Liver (tissue), 9 donors: ENCODE results near the gene ERH. TPM values are rescaled to one million over a fixed set of nuclear protein-coding genes. Genes with fewer than 3 reads are reported as not detected.

Experiments used
- DNase-seq: peaks from one replicate; pipeline ENCODE4 v3.0.0-alpha.2; 2017; ENCODE audit warnings: low spot score
- H3K27ac ChIP-seq, 2 donors: one replicate each; pipeline ENCODE4 v1.7.0; 2013; ENCODE audit warnings: inconsistent platforms in 2 of 2, low read length in 2 of 2, control low read depth in 1 of 2, low read depth in 1 of 2, mild to moderate bottlenecking in 1 of 2
- H3K27me3 ChIP-seq, 4 donors: one replicate each; pipeline versions ENCODE4 v1.6.1 to v1.7.0; 2013; ENCODE audit warnings: low read length in 3 of 4, inconsistent platforms in 1 of 4, mild to moderate bottlenecking in 1 of 4, moderate library complexity in 1 of 4; ENCODE audit not compliant: control insufficient read depth in 4 of 4, insufficient read depth in 4 of 4
- H3K36me3 ChIP-seq, 4 donors: one replicate each; pipeline versions ENCODE4 v1.6.1 to v1.7.0; 2013; ENCODE audit warnings: low read length in 3 of 4, mild to moderate bottlenecking in 3 of 4, low read depth in 1 of 4, moderate library complexity in 1 of 4; ENCODE audit not compliant: control insufficient read depth in 4 of 4, insufficient read depth in 3 of 4
- H3K4me1 ChIP-seq, 4 donors: one replicate each; pipeline versions ENCODE4 v1.6.1 to v1.7.0; 2013; ENCODE audit warnings: low read length in 3 of 4, mild to moderate bottlenecking in 3 of 4, moderate library complexity in 1 of 4; ENCODE audit not compliant: control insufficient read depth in 4 of 4, insufficient read depth in 4 of 4
- H3K4me3 ChIP-seq, 3 donors: one replicate each; pipeline versions ENCODE4 v1.6.1 to v1.7.0; 2013; ENCODE audit warnings: low read length in 3 of 3, control low read depth in 1 of 3, low read depth in 1 of 3, mild to moderate bottlenecking in 1 of 3
- H3K9ac ChIP-seq, 2 donors: one replicate each; pipeline ENCODE4 v1.7.0; 2013; ENCODE audit warnings: low read length in 2 of 2, mild to moderate bottlenecking in 2 of 2, moderate library complexity in 2 of 2, control low read depth in 1 of 2, low read depth in 1 of 2
- H3K9me3 ChIP-seq, 4 donors: one replicate each; pipeline versions ENCODE4 v1.6.1 to v1.7.0; 2013; ENCODE audit warnings: low read length in 3 of 4; ENCODE audit not compliant: control insufficient read depth in 4 of 4
- EGR1 ChIP-seq, 2 donors: IDR thresholded peaks; 2 replicates each; pipeline ENCODE4 v1.6.1; 2016 to 2018; ENCODE audit warnings: antibody characterized with exemption in 2 of 2, low read depth in 2 of 2
- FOXA1 ChIP-seq: IDR thresholded peaks from 2 replicates; pipeline ENCODE4 v1.6.1; 2016; ENCODE audit warnings: antibody characterized with exemption
- FOXA2 ChIP-seq: IDR thresholded peaks from 2 replicates; pipeline ENCODE4 v1.6.1; 2016; ENCODE audit warnings: antibody characterized with exemption
- GABPA ChIP-seq, 2 donors: IDR thresholded peaks in 1 of 2; conservative IDR thresholded peaks in 1 of 2; 2 replicates each; pipeline ENCODE4 v1.6.1; 2016; ENCODE audit warnings: antibody characterized with exemption in 2 of 2, mild to moderate bottlenecking in 1 of 2, moderate library complexity in 1 of 2
- HNF4A ChIP-seq, 2 donors: conservative IDR thresholded peaks; 2 replicates each; pipeline ENCODE4 v1.6.1; 2016; ENCODE audit warnings: antibody characterized with exemption in 2 of 2, mild to moderate bottlenecking in 2 of 2
- JUND ChIP-seq, 2 donors: IDR thresholded peaks; 2 replicates each; pipeline ENCODE4 v1.6.1; 2016; ENCODE audit warnings: antibody characterized with exemption in 2 of 2
- NR2F2 ChIP-seq: IDR thresholded peaks from 2 replicates; pipeline ENCODE4 v1.6.1; 2016; ENCODE audit warnings: antibody characterized with exemption
- RAD21 ChIP-seq, 2 donors: IDR thresholded peaks; 2 replicates each; pipeline ENCODE4 v1.6.1; 2016; ENCODE audit warnings: antibody characterized with exemption in 2 of 2, mild to moderate bottlenecking in 2 of 2
- RXRA ChIP-seq, 2 donors: IDR thresholded peaks; 2 replicates each; pipeline ENCODE4 v1.6.1; 2017 to 2018; ENCODE audit warnings: antibody characterized with exemption in 2 of 2, mild to moderate bottlenecking in 1 of 2
- SP1 ChIP-seq: IDR thresholded peaks from 2 replicates; pipeline ENCODE4 v1.6.1; 2018; ENCODE audit warnings: antibody characterized with exemption, mild to moderate bottlenecking
- TAF1 ChIP-seq: conservative IDR thresholded peaks from 2 replicates; pipeline ENCODE4 v1.6.1; 2016; ENCODE audit warnings: antibody characterized with exemption, mild to moderate bottlenecking
- YY1 ChIP-seq: IDR thresholded peaks from 2 replicates; pipeline ENCODE4 v1.6.1; 2016; ENCODE audit warnings: antibody characterized with exemption, mild to moderate bottlenecking
- WGBS: extraction: QIAGEN DNeasy Blood & Tissue Kit; methylation state at CpG from one replicate; pipeline ENCODE4 v1.1.7; 2013; 5-methylcytosine and 5-hydroxymethylcytosine counted together
- polyA plus RNA-seq, 2 donors: library from polyadenylated mRNA; stranded (reverse) in 1 of 2; unstranded in 1 of 2; fragments of 200-250 nt in 1 of 2; fragments of >200 nt in 1 of 2; fragmentation: Nextera tagmentation in 1 of 2; extraction: Ambion mirVana in 1 of 2; gene quantifications; one replicate each; pipeline versions ENCODE4 v1.2.1 to v1.2.3, GENCODE V29; 2013 to 2015
- total RNA-seq, 2 donors: library from RNA; depleted of rRNA; stranded (reverse); fragments of >200 nt; gene quantifications; one replicate each; pipeline ENCODE4 v1.2.3, GENCODE V29; 2014
- TF ChIP-seq, protein P1 (sequence below): IDR thresholded peaks from 2 replicates; pipeline ENCODE4 v1.6.1; 2016; ENCODE audit warnings: antibody characterized with exemption, mild to moderate bottlenecking
- TF ChIP-seq, protein P2 (sequence below): IDR thresholded peaks from 2 replicates; pipeline ENCODE4 v1.6.1; 2016; ENCODE audit warnings: antibody characterized with exemption
- TF ChIP-seq, protein P3 (sequence below): fragments of 150-350 bp; IDR thresholded peaks from 2 replicates; pipeline ENCODE4 v1.5.1; 2017; ENCODE audit warnings: improper control_type of control experiment, low read depth, low read length; ENCODE audit not compliant: missing input control
- TF ChIP-seq, protein P4 (sequence below): IDR thresholded peaks from 2 replicates; pipeline ENCODE4 v1.6.1; 2016; ENCODE audit warnings: antibody characterized with exemption
- donor health status: healthy.
- donor health status: healthy.
- donor health status: healthy.
- donor health status: healthy.
- donor health status: healthy.

The ERH gene
- total and polyA plus RNA-seq, 4 donors, result 49.2 to 78.0 (median 63.4) TPM

DNA sequence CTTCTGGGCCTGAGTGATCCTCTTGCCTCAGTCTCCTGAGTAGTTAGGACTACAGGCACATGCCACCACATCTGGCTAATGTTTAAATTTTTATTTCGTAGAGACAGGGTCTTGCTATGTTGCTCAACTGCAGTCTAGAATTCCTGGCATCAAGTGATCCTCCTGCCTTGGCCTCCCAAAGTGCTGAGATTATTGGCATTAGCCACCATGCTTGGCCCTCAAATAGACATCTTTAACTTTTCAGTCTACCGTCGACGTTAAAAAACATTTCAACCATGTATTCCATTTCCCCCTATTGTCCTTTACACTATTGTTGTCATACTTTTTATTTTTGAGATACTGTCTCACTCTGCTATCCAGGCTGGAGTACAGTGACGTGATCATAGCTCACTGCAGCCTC, 22.4 kb downstream of the ERH start:
- H3K27me3 ChIP-seq, result no peaks in the 10 kb centered on the region
- H3K9ac ChIP-seq, result no peak overlapping the region
- TF ChIP-seq, protein P1, sequence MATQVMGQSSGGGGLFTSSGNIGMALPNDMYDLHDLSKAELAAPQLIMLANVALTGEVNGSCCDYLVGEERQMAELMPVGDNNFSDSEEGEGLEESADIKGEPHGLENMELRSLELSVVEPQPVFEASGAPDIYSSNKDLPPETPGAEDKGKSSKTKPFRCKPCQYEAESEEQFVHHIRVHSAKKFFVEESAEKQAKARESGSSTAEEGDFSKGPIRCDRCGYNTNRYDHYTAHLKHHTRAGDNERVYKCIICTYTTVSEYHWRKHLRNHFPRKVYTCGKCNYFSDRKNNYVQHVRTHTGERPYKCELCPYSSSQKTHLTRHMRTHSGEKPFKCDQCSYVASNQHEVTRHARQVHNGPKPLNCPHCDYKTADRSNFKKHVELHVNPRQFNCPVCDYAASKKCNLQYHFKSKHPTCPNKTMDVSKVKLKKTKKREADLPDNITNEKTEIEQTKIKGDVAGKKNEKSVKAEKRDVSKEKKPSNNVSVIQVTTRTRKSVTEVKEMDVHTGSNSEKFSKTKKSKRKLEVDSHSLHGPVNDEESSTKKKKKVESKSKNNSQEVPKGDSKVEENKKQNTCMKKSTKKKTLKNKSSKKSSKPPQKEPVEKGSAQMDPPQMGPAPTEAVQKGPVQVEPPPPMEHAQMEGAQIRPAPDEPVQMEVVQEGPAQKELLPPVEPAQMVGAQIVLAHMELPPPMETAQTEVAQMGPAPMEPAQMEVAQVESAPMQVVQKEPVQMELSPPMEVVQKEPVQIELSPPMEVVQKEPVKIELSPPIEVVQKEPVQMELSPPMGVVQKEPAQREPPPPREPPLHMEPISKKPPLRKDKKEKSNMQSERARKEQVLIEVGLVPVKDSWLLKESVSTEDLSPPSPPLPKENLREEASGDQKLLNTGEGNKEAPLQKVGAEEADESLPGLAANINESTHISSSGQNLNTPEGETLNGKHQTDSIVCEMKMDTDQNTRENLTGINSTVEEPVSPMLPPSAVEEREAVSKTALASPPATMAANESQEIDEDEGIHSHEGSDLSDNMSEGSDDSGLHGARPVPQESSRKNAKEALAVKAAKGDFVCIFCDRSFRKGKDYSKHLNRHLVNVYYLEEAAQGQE, result no peak
- TF ChIP-seq FOXA2, result no peak
- TF ChIP-seq YY1, result no peak
- no peak for TF ChIP-seq JUND (IDR thresholded peaks at IDR 0.05)
- TF ChIP-seq HNF4A (conservative IDR thresholded peaks at IDR 0.05), result no peak
- no peak for TF ChIP-seq FOXA1
- no peak for TF ChIP-seq RXRA (IDR thresholded peaks at IDR 0.05)
- TF ChIP-seq GABPA (IDR thresholded peaks at IDR 0.05 in 1 of 2, conservative IDR thresholded peaks at IDR 0.05 in 1 of 2), result no peak
- no peak for TF ChIP-seq SP1
- TF ChIP-seq, protein P2, sequence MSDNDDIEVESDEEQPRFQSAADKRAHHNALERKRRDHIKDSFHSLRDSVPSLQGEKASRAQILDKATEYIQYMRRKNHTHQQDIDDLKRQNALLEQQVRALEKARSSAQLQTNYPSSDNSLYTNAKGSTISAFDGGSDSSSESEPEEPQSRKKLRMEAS, result no peak
- TF ChIP-seq, protein P3, sequence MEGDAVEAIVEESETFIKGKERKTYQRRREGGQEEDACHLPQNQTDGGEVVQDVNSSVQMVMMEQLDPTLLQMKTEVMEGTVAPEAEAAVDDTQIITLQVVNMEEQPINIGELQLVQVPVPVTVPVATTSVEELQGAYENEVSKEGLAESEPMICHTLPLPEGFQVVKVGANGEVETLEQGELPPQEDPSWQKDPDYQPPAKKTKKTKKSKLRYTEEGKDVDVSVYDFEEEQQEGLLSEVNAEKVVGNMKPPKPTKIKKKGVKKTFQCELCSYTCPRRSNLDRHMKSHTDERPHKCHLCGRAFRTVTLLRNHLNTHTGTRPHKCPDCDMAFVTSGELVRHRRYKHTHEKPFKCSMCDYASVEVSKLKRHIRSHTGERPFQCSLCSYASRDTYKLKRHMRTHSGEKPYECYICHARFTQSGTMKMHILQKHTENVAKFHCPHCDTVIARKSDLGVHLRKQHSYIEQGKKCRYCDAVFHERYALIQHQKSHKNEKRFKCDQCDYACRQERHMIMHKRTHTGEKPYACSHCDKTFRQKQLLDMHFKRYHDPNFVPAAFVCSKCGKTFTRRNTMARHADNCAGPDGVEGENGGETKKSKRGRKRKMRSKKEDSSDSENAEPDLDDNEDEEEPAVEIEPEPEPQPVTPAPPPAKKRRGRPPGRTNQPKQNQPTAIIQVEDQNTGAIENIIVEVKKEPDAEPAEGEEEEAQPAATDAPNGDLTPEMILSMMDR, result no peak
- TF ChIP-seq RAD21 (IDR thresholded peaks at IDR 0.05), result no peak
- TF ChIP-seq TAF1, result no peak
- TF ChIP-seq EGR1 (IDR thresholded peaks at IDR 0.05; ENCODE audit: low read depth in 2 of 2), result no peak
- TF ChIP-seq, protein P4, sequence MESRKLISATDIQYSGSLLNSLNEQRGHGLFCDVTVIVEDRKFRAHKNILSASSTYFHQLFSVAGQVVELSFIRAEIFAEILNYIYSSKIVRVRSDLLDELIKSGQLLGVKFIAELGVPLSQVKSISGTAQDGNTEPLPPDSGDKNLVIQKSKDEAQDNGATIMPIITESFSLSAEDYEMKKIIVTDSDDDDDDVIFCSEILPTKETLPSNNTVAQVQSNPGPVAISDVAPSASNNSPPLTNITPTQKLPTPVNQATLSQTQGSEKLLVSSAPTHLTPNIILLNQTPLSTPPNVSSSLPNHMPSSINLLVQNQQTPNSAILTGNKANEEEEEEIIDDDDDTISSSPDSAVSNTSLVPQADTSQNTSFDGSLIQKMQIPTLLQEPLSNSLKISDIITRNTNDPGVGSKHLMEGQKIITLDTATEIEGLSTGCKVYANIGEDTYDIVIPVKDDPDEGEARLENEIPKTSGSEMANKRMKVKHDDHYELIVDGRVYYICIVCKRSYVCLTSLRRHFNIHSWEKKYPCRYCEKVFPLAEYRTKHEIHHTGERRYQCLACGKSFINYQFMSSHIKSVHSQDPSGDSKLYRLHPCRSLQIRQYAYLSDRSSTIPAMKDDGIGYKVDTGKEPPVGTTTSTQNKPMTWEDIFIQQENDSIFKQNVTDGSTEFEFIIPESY, result no peak
- H3K4me3 ChIP-seq, result no peak overlapping the region
- no peak for DNase-seq
- H3K9me3 ChIP-seq, result peaks cover 0 to 2% (median 0%) of the 10 kb centered on the region in 4 donors
- H3K27ac ChIP-seq, result no peak overlapping the region
- H3K36me3 ChIP-seq, result peaks cover 3 to 22% (median 16%) of the 10 kb centered on the region in 4 donors
- WGBS, result 98% methylated on average over 5 of the region's 5 CpGs
- H3K4me1 ChIP-seq, result no peaks in the 10 kb centered on the region

DNA sequence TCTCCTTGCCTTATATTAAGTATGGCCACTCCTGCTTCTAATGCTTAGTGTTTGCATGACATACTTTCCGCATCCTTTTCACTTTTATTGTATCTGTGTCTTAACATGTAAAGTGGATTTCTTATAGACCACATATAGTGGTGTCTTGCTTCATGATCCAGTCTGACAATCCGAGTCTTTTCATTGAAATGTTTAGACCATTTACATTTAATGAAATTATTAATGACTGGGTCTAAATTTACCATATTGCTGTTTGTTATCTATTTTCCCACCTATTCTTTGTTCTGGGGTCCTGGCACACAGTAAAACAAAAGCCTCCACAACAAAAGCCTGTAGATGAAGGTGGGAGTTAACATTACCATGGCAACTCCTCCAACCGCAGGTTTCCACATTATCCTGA, 22.9 kb downstream of the ERH start:
- Histone ChIP-seq H3K9me3 (peaks cover 0 to 2% (median 0%) of the 10 kb centered on the region in 4 donors), H3K27ac (no peak overlapping the region), H3K27me3 (no peaks in the 10 kb centered on the region), H3K36me3 (peaks cover 0 to 22% (median 15%) of the 10 kb centered on the region in 4 donors), H3K4me1 (no peaks in the 10 kb centered on the region), H3K4me3 (no peak overlapping the region), H3K9ac (no peak overlapping the region)
- no peak for DNase-seq
- 97% methylated on average over 3 of the region's 3 CpGs for WGBS
- TF ChIP-seq YY1 (no peak), GABPA (IDR thresholded peaks at IDR 0.05 in 1 of 2, conservative IDR thresholded peaks at IDR 0.05 in 1 of 2) (no peak), EGR1 (IDR thresholded peaks at IDR 0.05; ENCODE audit: low read depth in 2 of 2) (no peak), FOXA2 (no peak), FOXA1 (no peak), SP1 (no peak), TAF1 (no peak), RXRA (IDR thresholded peaks at IDR 0.05) (no peak), NR2F2 (no peak)
- TF ChIP-seq, protein P3, result no peak
- TF ChIP-seq, protein P1, result no peak
- TF ChIP-seq, protein P2, result no peak
